ENCODE measurements around the gene IGF2. TPM values are rescaled to one million over a fixed set of nuclear protein-coding genes. Genes with fewer than 3 reads are reported as not detected.

The IGF2 gene
- total RNA-seq, 1 donor from 2014 or later = 56.5 TPM

- H3K4me3 ChIP-seq = no peak overlapping the region
- no peaks in the 10 kb centered on the region for H3K36me3 ChIP-seq
- no peak for DNase-seq (ENCODE audit: extremely low spot score in 2 of 2)
- TF ChIP-seq CTCF (IDR thresholded peaks at IDR 0.05) (no peak), POLR2AphosphoS5 (IDR thresholded peaks at IDR 0.05; ENCODE audit: insufficient read depth in 1 of 2, low read depth in 1 of 2) (no peak), POLR2A (IDR thresholded peaks at IDR 0.05) (no peak)
- H3K9me3 ChIP-seq = no peaks in the 10 kb centered on the region
- peaks cover 13% of the 10 kb centered on the region for H3K4me1 ChIP-seq
- peaks cover 16% of the 10 kb centered on the region for H3K27me3 ChIP-seq
- intact Hi-C loops (cut with DNase I) = no loop called here
- no peak overlapping the region for H3K27ac ChIP-seq
These were observed 9.4 kb upstream of the IGF2 start for GRCh38 chr11:2148595-2148994.

DNA sequence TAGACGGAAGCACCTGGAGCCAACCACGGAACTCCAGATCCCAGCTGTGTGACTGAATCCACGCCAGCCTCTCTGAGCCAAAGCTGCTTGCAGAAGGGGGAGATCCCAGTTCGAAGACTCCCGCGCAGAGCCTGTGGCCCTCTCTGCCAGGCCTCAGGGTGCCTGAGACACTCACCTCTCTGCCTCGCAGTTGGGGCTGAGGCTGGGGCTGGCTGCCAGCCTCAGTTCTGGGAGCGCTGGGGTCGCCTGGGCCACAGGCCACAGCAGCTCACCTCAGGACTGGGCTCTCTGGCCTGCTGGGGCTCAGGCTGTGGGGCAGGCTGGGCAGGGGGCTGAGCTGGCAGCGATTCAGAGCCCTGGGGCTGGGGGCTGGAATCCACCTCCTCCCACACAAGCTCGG is 8.2 kb upstream of the IGF2 start:
- Histone ChIP-seq H3K9me3 (no peaks in the 10 kb centered on the region), H3K27ac (no peak overlapping the region), H3K4me3 (no peak overlapping the region), H3K27me3 (peaks cover 16% of the 10 kb centered on the region), H3K4me1 (peaks cover 13% of the 10 kb centered on the region), H3K36me3 (no peaks in the 10 kb centered on the region)
- intact Hi-C loops (cut with DNase I) = no loop called here
- DNase-seq (ENCODE audit: extremely low spot score in 2 of 2) = no peak
- no peak for TF ChIP-seq CTCF (IDR thresholded peaks at IDR 0.05)
- TF ChIP-seq POLR2A (IDR thresholded peaks at IDR 0.05) = no peak
- TF ChIP-seq POLR2AphosphoS5 (IDR thresholded peaks at IDR 0.05; ENCODE audit: insufficient read depth in 1 of 2, low read depth in 1 of 2) = no peak

- Histone ChIP-seq H3K9me3 (no peaks in the 10 kb centered on the region), H3K36me3 (no peaks in the 10 kb centered on the region), H3K4me3 (no peak overlapping the region), H3K4me1 (peaks cover 9% of the 10 kb centered on the region), H3K27ac (no peak overlapping the region), H3K27me3 (peaks cover 17% of the 10 kb centered on the region)
- no peak for DNase-seq (ENCODE audit: extremely low spot score in 2 of 2)
- intact Hi-C loops (cut with DNase I) = no loop called here
- TF ChIP-seq POLR2AphosphoS5 (IDR thresholded peaks at IDR 0.05; ENCODE audit: insufficient read depth in 1 of 2, low read depth in 1 of 2) = no peak
- no peak for TF ChIP-seq POLR2A (IDR thresholded peaks at IDR 0.05)
- no peak for TF ChIP-seq CTCF (IDR thresholded peaks at IDR 0.05)
These were observed 6.9 kb upstream of the IGF2 start for GRCh38 chr11:2146051-2146450.

DNA sequence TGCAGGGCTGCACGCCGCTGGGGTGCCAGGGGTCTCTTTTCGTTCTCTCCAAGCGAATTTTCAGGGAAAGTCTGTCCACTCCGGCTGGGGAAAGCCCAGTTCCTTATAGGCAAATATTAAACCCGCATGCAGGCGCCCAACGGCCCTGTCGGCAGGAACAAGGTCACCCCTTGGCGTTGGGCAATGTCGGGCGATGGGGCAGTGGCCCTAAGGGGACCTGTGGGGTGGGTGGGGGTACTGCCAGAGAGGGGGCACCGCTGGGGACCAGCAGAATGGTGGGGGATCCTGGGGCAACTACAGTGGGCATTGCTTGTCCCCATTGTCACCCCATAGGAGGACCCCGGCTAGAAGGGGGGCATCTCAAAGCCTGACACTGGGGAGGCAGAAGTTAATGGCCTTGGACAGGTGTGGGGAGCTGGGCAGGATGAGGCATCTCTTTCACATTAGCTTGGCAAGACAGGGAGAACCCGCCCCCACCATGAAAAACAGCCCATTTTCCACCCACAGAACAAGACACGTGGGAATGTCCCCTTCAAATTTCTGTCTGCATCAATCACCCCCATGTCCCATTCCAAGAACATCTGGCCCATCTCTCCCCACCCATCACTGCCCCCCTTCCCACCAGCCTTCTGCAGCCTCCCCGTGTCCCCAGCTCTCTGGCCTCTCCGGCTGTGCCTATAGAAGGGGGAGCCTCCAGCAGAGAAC is 5.5 kb upstream of the IGF2 start:
- intact Hi-C loops (cut with DNase I) = no loop called here
- TF ChIP-seq POLR2AphosphoS5 (IDR thresholded peaks at IDR 0.05; ENCODE audit: insufficient read depth in 1 of 2, low read depth in 1 of 2) (no peak), POLR2A (IDR thresholded peaks at IDR 0.05) (no peak), CTCF (IDR thresholded peaks at IDR 0.05) (no peak)
- H3K9me3 ChIP-seq = no peaks in the 10 kb centered on the region
- peaks cover 19% of the 10 kb centered on the region for H3K4me1 ChIP-seq
- DNase-seq (ENCODE audit: extremely low spot score in 2 of 2) = no peak
- no peak overlapping the region for H3K4me3 ChIP-seq
- no peaks in the 10 kb centered on the region for H3K36me3 ChIP-seq
- no peak overlapping the region for H3K27ac ChIP-seq
- H3K27me3 ChIP-seq = peaks cover 26% of the 10 kb centered on the region

DNA sequence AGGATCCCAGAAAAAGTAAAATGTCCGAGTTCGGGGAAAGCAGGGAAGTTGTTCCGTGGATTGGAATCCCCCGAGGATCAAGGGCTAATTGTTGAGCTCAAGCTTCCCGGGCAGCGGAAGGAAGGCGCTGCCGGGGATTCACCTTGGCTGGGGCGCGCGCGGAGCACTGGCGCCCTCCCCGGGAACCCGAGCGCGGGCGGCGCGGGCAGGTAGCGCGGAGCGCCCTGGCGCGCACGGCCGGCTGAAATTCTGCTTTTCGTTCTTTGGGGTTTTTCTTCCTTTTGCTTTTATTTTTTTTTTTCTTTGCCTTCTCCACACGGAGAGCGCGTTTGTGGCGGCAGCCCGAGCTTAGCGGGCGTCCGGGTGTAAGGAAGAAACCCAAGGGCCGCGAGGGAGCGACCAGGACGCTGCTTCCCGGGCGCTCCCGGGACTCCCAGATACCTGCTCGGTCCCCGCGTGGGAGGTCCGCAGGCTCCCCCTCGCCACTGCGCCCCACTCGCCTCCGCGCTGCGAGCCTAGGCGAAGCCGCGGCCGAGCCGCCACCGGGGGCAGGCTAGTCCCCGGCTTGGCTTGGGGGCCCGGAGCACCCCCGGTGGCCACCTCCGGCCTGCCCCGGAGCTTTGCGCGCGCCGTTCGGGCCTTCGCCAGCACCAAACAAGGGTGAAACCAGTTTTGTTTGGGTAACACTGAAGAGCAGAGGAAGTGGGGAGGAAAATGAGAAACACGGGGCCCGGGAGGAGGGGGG is 4.8 kb upstream of the IGF2 start:
- H3K27ac ChIP-seq = no peak overlapping the region
- H3K9me3 ChIP-seq = no peaks in the 10 kb centered on the region
- TF ChIP-seq POLR2AphosphoS5 (IDR thresholded peaks at IDR 0.05; ENCODE audit: insufficient read depth in 1 of 2, low read depth in 1 of 2) (no peak), POLR2A (IDR thresholded peaks at IDR 0.05) (no peak), CTCF (IDR thresholded peaks at IDR 0.05) (no peak)
- H3K4me3 ChIP-seq = no peak overlapping the region
- no peak for DNase-seq (ENCODE audit: extremely low spot score in 2 of 2)
- H3K27me3 ChIP-seq = peaks cover 28% of the 10 kb centered on the region
- no peaks in the 10 kb centered on the region for H3K36me3 ChIP-seq
- H3K4me1 ChIP-seq = peaks cover 19% of the 10 kb centered on the region
- intact Hi-C loops (cut with DNase I) = no loop called here

Data from vagina (tissue), 2 donors.